ENCODE measurements around the gene UCN2.

Gene UCN2

DNA sequence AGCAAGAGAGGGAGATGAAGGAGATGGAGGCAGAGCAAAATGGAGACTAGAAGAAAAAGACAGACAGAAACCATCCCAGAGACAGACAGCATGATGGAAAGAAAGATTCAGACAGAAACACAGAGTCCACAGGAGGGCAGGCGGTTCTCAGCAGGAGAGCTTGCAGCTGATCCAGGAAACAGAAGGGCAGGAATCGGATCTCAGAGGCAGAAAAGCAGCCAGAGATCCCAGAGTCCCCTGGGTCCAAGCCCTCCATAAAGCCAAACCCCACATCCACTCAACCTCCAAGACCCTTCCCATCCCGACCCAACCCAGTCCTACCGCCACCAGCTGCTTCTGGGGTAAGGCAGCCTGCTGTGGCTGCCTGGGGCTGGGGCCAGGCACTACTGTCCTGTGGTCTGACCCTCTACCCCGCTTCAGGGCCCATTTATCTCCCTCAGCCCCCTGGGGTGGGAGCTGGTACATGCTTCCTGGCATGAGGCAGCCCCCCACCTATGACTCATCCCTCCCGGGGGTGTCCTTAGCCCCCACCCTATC lies at the start of gene UCN2:
UCN2 (minus strand) TSS at position 400 of the 537 bp plus-strand sequence. CDS start 657 bp downstream, outside the sequence.
- no peak for DNase-seq

- no peak for DNase-seq
These were observed 48.7 kb upstream of the UCN2 start for GRCh38 chr3:48612309-48612708.

DNA sequence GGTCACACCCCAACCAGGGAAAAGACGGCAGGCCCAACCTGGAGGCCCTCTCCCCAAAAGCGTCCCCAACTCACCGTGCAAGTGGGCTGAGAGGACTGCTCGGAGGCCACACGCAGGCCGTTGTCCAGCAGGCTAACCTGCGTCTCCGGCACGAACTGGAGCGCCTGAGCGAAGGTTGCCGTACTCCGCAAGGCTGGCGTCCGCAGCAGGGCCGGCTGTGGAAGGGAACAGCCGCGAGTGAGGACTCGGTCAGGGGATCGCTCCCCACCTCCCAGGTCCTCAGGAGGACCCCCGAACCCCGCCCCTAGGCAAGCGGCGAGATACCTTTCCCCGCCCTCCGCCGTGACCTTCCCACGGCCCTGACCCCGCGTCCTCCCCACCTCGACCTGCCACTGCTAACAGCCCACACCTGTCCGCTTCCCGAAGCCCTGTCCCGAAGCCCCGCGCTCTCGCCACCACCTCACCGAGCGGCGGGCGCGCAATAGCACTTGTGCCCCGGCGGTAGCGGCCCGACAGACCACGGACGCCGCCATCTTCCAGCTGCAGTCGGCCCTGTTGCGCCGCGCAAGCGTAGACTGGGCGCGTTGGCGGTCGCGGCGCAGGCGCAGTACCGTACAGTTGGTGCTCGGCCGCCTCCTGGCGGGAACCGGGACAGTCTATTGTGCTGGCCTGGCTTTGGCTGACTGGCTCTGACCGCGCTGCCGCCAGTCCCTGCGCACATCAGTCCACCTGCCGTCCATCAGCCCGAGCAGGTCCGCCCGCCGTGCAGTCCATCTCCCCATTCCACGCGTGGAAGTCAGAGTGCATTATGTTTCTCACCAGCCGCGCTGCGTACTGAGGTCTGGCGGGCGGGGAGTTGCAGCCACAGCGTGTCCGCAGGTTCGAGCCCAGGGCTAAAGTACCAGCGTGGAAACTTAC lies 45.8 kb upstream of the UCN2 start, which contains the start of gene UQCRC1:
UQCRC1 (minus strand) TSS at position 559 of the 918 bp plus-strand sequence; CDS start at position 533, 26 bp downstream.
- DNase-seq = peak; percentile 90

DNA sequence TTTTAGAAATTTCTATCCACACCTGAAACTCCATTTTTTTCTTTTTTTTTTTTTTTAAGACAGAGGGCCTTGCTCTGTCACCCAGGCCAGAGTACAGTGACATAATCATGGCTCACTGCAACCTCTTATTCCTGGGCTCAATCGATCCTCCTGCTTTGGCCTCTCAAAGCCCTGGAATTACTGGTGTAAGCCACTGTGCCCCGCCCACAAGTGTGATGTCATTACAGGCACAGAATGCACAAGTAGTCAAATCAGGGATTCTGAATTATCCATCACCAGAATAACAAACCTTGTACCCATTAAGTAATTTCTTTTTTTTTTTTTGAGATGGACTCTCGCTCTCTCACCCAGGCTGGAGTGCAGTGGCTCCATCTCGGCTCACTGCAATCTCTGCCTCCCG lies 43.9 kb upstream of the UCN2 start:
- no peak for DNase-seq

DNA sequence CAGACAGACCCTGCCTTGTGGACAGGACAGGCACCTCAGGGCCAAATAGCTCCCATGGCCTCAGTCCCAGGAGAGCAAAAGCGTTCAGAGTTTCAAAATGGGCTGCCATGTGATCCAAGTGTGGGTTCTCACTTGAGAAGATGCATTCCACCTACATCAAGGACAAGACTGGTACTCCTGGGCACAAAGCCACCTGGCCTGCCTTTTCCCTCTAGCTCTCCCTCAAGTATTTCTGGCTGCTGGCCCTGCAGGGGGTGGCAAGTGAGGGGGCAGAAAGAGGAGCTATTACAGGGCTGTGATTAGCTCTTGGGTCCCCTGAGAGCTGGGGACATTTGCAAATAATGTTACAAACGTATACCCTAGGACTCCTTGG lies 38.0 kb upstream of the UCN2 start:
- DNase-seq = no peak

DNA sequence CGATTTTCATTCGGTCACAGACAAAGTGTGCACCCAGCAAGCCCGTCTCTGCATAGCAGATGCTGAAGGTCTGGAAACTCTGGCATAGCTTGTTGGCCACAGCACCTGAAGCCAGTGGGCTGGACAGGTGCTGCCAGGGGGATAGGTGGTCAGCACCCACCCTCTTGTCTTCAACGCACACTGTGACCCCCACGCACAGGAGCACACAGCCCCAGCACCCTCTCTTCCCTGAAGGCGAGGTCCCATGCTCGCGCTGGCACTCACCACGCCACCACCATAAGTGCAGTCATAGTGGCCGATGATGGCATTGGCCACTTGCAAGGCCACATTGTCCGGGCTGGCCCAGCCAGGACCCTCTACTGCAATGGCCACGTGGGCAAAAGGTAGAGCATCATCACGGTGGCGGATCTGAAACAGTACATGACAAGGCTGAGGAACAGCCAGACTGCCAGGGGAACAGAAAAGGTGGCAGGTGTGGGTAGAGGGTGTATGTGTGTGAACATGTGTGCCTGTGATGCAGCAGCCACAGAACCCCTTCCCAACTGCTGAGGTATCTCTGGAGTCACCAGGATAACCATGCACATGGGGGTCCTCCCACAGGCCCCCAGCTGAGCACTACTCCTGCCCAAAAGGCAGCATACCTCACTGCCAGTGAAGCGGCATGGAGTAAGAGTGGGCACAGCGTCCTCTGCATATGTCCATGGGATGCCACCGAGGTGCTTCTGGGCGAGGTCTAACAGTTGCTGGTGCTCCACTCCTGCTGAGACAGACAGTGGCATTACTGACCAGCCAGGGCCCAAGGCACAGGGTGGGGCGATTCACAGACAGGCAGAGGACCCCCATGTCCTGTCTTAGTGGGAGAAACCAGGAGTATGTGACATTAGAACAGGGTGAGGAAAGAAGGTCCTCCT lies 37.4 kb upstream of the UCN2 start:
- DNase-seq = no peak

DNA sequence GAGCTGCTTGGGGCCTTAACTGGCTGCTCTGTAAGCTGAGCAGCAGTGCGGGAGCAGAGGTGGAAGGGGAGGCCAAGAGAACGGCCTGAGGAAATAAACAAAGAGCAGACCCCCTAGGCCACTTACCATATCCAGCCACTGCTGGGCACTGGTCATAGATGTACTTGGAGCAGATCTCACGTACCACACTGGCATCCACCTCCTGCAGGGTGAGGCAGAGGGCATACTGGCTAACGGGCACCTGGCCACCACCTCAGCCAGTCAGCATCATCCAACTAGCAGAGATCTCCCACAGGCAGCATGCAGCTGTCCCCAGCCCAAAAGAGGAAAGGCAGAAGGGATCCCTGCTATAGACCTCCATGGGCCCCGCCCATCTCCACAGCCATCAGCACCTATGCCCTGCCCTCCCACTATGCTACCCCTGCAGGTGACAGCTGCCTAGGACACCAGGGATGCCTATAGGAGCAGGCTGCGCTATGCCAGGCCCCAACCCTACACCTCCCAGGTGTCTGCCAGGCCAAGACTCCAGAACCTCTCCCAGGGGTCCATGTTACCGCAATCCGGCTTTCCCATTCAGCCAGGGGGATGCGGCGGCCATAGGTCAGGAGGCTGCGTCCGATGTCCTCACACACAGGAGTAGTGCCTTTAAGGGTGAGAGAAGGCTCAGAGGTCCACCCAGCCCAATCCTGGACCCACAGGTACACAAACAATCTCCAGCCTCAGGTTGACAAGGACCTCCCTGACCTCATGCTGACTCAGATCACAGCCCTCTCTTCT lies 36.1 kb upstream of the UCN2 start:
- DNase-seq = no peak

DNA sequence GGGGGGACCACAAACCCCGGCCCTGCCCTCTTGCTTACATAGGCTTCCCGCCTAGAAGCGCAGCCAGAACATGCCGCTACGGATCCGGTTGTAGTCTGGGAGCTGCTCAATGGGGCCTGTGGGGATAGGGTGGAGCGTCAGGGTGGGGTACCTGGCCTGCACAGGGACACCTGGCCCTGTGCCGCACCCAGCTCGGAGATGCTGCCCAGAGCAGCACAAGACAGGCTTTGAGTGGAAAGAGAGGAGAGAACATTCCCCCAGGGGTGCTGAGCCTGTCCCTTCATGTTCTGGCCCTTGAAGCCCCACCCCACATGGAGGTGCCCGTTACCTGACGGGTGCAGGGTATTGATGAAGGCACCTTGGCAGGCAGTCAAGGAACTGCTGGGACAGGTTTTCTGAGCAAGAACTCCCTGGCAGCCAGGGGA lies 35.5 kb upstream of the UCN2 start:
- DNase-seq = no peak

DNA sequence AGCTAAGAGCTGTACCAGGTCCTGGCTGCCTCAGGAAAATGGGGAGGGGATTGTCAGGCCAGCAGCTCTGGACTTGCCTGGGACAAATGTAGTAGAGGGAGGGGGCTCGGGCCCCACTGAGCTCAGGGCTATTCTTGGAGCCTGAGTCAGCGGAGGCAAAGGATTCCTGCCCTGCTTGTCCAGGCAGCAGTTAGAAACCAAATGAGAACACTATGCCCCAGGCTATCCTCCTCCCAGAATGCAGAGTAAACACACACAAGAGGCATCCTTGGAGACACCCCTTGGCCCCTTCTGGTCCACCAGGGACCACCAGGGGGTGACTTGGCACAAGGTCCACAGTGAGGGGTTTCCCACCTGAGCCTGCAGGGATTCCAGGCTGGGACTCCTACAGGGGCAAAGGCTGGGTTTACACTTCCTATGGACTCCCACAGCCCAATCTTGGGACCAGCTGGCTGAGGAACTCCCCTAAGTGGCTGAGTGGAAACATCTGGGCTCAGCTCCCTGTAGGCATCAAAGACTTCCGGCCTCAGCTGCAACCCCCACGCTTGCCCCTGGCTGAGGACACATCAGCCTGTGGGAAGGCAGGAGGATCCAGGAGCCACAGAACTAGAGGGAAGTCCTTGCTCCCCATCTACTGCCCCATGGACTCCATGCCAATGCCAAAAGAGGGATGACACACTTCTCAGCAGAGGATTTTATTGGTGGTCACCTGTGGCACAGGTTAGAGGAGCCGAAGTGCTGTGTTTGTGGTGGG lies 34.9 kb upstream of the UCN2 start:
- DNase-seq = no peak

GRCh38 chr3:48597408-48597800 lies 33.8 kb upstream of the UCN2 start:
- DNase-seq = no peak

DNA sequence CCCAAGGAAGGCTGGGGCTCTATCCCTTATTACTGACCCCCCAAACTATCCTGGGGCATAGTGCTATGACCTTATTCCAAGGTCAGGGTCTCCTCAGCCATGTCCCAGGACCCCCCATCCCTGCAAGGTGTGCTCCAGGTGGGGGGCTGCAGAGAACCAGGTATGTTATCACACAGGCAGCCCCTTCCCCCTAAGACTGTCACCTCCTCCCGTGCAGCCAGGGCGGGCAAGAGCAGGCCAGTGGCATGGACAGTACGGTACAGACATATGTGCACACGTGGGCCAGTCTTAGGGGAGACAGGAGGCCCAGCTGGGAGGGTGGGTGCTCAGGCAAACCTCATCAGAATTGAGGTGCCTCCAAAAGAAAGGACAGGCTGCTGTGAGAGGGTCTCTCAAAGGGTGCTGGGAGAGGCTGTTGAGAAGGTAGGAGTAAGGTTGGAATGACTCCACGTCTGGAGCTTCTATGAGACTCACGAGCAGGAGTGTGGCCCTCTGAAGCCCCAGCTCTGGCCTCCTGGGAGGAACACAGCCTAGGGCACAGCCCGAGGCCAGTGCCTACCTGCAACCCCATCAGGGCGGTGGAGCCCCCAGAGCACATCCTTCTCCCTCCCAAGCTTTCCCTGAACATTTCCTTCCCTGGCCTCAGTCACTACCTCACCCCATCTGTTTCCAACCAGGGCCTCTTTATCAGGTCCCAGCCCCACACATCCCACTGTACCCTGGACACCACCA lies 33.3 kb upstream of the UCN2 start:
- DNase-seq = no peak

GRCh38 chr3:48596157-48596556 lies 32.6 kb upstream of the UCN2 start:
- DNase-seq = no peak

DNA sequence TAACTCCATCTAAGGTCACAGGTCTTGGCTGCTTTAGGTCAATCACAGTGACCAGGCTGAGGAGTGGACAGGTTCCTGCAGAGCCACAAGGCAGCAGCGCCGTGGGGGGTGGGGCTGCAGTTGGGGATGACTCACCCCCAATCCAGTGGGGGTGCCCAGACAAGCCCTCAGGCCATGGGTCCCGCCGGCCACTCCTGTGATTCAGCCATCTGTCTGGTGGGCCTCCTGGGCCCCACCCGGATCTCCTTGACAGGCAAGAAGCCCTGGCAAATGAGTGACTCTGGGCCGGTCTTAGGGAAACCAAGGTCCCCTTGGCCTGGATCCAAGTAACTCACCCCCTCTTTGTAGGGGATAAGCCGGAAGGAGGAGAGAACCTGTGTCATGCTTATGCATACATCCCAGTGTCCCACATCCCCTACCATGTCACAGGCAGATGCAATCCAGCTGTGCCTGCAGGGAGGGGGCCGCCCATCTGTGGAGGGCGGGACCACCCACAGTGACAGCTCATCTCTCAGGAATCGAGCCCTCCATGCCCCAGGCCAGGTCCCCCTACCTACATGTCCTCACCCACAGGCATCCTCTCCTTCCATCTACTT lies 32.0 kb upstream of the UCN2 start:
- DNase-seq = no peak

DNA sequence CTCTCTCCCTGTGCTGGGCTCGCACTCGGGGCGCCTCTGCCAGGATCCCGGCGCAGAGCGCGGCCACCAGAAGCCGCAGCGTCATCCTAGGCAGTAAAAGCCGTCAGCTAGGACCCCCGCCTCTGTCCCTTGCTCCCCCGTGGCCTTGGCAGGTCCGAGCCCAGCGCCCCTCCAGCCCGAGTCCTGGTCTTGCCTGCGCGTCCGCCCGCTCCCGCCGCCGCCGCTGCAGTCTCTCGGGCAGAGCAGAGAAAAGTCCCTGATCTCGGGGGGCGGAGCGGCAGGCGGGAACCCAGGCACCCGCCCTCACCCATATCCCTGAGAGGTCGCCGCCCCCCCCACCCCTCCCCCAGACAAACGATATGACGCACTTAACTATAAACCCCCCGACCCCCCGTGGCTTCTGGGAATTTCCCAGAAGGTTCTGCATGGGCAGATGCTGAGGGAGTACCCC lies 31.5 kb upstream of the UCN2 start, which contains the start of gene COL7A1:
COL7A1 (minus strand) TSS at position 255 of the 451 bp plus-strand sequence; CDS start at position 85, 170 bp downstream.
- DNase-seq = no peak

DNA sequence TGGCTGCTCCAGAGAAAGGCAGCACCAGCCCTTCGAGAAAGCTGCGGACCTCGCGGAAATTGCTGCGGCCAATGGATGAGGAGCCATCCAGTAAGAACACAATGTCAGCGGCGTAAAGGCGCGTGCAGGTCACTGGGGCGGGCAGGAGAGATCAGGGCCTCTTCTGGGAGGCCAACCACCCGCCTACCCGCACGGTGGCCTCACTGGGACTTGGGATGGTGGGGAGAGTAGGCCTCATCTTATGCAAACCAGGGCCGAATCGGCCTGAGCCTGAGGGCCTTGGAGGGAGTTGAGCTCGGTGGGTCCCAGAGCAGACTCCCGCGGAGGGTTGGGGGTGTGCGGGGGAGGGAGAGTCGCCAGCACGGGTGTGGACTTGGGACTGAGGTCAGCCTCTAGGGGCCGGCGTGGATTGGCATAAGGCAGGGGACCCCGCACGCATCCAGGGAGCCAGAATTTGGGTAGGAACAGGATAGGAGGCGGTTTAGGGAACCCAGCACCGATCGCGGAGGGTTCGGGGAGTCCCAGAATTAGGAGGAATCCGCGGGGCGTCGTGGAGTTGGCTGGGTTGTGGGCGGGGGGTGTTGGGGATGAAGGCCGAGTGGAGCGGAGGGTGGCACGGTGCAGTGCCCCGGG lies 31.0 kb upstream of the UCN2 start:
- DNase-seq = no peak

- no peak for DNase-seq
These were observed 29.8 kb upstream of the UCN2 start for GRCh38 chr3:48593337-48593736.

DNA sequence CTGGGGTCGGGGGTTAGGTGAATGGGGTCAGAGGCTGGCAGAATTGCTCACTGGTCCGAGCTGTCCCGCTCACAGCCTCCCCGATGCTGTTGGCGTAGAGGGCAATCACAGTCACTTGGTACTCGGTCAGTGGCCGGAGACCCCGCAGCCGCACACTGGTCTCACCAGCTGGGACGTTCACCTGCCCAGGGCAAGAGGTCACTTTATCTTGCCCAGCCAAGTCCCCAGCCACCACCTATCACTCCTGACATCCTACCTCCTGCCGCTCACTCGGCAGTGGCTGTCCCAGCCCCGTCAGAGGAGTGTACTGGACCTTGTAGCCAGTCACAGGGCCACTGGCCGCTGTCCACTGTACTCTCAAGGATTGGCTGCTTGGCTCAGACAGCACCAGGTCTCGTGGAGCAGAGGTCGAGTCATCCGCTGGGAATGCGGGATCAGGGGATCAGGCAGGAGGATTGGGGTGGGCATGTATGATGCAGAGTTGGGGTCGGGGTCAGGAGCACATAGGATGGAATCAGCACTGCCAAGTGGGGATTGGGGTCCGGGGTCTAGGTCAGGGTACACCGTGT lies 29.0 kb upstream of the UCN2 start:
- DNase-seq = no peak

GRCh38 chr3:48591886-48592518 lies 28.4 kb upstream of the UCN2 start:
- no peak for DNase-seq

DNA sequence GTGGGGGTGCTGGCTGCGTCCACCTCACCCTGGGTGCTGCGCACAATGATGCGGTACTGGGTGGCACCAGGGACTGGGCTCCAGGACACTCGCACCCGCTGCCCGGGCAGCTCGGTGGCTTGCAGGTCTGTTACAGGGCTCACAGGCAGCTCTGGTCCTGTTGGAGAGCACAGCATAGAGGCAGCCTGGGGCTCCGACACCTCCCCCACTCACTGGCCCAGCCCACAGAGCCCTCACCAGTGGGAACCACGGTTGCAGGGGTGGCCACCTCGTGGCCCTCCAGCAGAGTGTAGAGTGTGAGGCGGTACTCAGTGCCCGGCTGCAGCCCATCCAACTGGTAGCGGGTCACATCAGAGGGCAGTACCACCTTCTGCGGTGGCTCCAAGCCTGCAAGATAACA lies 27.9 kb upstream of the UCN2 start:
- no peak for DNase-seq
